HG02840 (cell line): ENCODE measurements around the gene CA14.
"Not testable (repeated sequence)": the region's sequence is repeated elsewhere in the genome, so short reads cannot be mapped to it uniquely, and the experiment has no call there.

Experiments
- ATAC-seq: cut with Tn5 transposase; IDR thresholded peaks from one replicate; pipeline ENCODE4 v1.9.1; 2021; ENCODE audit warnings: mild to moderate bottlenecking, moderate library complexity, moderate number of reproducible peaks; ENCODE audit not compliant: unreplicated experiment, low FRiP score

CA14 gene

DNA sequence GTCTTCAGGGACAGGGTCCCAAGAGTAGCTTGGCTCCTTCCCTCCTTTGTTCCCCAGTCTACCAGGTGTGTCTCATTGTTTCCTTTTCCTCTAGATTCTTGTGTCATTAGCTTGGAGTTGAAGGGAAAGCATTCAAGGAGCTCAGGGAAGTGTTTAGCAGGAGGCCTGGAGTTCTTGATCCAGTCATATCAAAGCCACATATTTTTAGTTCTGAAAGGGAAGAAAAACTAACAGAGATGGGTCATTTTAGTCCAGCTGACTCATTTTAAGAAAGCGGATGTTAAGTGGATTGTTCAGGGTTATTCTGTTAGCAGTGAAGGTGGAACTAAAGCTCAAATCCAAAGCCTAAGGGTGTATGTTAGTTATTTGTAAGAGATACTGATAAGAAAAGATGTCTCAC, 15.7 kb downstream of the CA14 start:
- no peak for ATAC-seq

- ATAC-seq: no peak
Measured at GRCh38 chr1:150280138-150280707, 22.6 kb downstream of the CA14 start.

DNA sequence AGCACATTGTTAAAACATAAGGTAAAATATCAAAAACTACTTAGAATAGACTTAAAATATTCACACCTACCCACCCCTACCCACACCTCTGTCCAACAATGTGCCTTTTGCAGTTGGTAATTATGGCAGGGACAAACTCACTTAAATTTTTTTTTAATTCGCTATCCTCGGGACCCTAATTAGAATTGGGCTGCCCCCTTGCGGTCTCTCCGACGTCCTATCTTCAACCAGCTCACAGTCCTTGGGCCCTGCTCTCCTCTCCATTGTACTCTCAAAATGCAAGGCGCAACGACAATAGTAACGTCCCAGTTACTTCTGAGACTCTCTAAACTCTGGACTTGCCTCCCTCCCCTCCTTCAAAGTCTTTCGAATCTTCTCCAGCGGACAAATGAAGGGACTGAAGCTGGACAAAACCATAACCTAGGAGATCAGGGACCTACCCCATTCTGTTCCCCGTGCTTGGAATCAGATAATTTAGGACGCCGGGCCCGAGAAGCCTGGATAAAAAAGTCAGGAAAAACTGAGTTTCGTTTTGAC, 23.7 kb downstream of the CA14 start:
- ATAC-seq: no peak

DNA sequence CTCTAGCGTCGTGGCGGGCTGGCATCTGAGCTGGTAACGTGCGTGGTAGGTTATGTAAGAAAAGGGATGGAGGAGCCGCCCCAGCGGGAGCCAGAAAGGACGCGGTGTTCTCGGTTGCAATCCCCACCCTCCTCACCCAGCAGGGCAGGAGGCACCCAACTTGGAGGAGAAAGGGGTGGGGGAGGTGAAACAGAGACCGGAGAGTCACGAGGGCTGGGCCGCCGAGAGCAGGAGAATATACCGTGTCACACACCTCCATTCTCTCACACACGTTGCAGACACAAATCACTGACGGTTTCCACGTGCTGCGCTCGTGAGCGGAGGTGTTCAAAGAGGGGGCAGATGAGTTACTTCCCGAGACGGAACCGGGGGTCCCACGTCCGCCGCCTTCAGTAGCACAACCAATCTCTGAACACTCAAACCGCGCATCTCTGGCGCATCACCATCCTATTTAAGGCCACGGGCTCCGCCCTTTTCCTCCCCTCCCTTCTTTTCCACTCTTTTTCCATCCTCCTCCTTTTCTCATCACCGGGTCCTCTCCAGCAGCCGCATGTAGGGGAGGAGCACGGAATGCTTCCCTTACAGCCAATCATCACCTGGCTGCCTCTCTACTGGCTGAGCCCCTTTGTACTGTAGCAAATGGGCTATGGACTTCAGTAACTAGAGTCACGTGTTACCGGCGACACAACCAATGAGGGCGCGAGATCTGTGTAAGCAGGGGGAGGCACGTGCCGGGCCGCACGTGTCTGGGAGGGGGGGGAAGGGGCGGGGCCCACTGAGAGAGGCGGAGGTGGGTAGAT, 24.4 kb downstream of the CA14 start, which contains the start of gene CIART:
Gene CIART (plus strand): TSS at position 797 of the 800 bp plus-strand sequence. CDS start 714 bp downstream, outside the sequence.
- peak; percentile 68 for ATAC-seq

DNA sequence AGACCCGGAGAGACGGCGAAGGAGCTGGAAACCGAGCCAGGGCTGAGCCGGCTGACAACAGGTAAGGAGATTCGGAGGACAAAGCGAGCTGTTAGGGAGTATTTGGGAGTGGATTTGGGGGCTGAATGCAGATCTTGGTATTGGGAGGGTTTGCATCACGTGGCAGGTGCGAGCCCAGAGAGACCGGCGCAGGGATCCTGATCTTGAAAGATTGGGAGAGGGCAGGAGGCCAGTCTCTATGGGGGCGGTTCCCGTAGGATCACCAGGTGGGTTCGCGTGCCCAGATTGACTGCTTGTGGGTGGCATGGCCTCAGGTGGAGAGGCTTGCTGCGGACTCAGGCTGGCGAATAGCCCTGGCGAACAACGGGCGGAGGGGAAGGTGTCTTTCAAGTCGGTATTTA, 25.0 kb downstream of the CA14 start:
- ATAC-seq: no peak

DNA sequence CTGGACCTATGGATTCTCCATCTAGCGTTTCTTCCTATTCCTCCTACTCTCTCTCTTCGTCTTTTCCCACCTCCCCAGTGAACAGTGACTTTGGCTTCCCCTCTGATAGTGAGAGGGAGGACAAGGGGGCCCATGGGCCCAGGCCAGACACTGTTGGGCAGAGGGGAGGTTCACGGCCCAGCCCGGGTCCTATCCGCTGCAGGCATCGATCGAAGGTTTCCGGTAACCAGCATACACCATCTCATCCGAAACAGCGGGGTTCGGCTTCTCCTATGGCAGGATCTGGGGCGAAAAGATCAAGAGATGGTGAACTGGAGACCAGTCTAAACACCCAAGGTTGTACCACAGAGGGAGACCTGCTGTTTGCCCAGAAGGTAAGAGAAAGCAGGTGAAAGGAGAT, 25.7 kb downstream of the CA14 start:
- ATAC-seq: no peak

- no peak for ATAC-seq
Measured at GRCh38 chr1:150288382-150288781, 30.8 kb downstream of the CA14 start.

GRCh38 chr1:150288822-150289221, 31.2 kb downstream of the CA14 start:
- no peak for ATAC-seq

DNA sequence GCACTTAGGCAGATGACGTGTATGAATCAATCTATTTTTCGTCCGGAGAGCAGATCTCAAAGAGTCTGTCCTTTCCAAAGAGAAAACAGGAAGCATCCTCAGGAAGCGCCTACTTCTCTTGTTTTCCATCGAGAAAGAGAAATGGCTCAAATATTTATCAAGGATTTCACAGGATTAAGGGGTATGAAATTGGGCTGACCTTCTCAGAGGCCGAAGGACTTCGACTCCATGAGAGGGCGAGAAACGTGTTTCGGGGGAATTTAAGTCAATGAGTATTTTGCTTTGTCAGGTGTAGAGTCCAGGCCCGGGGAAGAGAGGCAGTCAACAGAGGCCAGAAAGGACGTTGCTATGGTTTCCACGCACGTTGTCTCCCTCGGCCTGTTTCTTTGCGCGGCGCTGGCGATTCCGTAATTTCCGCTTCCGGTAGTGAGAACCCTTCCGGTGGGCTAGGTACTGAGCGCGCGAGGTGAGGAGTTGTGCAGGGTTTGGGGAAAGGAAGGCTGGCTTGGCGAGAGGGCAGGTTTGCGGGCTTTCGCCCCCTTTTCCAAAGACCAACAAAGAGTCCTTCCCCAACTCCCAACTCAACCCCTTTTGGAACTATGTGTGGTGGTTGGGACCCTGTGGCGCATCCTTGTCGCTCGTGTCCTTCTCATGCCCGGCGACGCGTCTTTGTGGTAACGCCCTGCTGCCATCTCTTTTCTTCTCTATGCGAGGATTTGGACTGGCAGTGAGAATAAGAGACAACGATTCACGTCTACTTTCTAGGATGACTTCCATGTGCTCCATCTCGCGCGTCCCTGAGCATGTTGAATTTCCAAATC, 36.1 kb downstream of the CA14 start, which contains the start of gene MRPS21:
Gene MRPS21 (plus strand): TSS at position 429 of the 821 bp plus-strand sequence. CDS start 506 bp downstream, outside the sequence.
- peak; percentile 81 for ATAC-seq

- ATAC-seq: no peak
Measured at GRCh38 chr1:150295476-150295875, 37.9 kb downstream of the CA14 start.

DNA sequence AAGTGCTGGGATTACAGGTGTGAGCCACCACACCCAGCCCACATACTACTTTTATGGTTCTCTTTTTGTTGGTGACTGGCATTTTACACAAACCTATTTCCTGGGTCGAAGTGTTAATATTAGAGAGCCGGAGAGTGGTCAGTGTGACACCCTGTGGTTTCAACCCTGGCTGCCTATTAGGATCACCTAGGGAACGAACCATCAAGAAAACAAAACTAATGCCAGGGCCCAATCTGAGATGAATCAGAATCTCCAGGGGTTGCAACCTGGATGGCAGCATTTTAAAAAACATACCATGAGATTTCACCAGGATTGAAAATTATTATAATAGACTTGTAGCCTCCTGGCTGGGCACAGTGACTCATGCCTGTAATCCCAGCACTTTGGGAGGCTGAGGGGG, 42.1 kb downstream of the CA14 start:
- no peak for ATAC-seq

DNA sequence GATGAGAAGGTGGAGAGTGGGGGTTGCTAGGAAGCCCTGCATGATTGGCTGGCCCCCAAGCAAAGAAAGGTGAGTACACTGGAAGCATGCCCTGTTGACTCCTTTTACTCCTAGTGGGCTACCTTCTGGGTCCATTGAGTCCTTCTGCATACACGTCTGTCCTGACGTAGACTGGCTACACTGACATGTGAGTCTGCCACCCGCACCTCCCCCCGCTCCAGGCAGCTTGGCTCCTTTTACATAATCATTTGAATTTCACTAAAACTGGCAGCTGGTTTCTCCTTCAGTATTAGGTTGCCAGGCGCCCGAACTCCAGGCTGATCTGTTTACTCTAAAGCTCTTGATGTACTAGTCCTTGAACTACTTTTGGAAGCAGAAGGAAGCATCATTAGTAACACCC, 44.8 kb downstream of the CA14 start:
- no peak for ATAC-seq

DNA sequence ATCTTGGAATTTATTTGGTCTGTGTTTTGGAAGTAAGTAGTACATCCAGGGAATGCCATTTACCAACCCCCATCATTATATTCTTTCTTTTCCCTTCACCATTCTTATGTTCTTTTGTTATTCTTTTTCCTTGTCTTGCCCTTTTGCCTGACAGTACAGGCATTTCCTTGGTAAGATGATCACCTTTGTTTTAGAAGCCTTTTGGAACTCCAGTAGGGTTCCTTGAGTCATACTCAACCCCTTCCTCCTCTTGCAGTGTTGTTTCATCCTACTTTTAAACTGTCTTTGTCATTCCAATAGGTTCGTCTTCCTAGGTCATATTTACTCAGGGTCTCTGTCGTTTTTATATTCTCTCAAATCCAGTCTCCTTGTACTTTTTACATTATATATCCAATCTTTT, 45.3 kb downstream of the CA14 start:
- no peak for ATAC-seq

DNA sequence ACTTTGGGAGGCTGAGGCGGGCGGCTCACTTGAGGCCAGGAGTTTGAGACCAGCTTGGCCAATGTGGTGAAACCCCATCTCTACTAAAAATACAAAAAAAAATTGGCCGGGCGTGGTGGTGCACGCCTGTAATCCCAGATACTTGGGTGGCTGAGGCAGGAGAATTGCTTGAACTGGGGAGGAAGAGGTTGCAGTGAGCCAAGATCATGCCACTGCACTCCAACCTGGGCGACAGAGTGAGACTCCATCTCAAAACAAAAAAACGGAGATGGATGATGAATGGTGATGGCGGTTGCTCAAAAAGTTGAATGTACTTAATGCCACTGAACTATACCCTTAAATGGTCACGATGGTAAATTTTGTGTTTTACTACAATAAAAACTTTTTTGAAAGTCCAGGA, 51.0 kb downstream of the CA14 start:
- ATAC-seq: not testable (repeated sequence)

- ATAC-seq: no peak
Measured at GRCh38 chr1:150309758-150310508, 52.4 kb downstream of the CA14 start.

DNA sequence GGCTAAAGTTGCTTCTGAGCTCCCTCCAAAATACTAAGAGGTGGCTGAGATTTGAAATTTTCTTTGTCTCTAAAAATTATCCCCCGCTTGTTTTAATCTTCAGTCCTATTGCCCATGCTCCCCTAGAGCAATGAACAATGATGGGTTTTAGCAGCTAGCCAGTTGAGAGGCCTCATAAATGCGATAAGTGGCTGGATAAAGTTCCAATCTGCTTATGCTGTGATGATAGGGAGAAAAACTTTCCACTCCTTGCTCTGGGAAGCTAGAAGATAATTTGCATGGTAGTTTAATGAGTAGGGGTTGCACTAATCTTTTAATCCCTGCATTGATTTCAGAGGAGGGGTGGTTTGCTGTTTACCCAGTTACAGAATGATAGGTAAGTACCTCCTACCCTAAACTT, 54.2 kb downstream of the CA14 start:
- no peak for ATAC-seq
